ENCODE results near the gene PPP1R12B. TPM values are rescaled to one million over a fixed set of nuclear protein-coding genes. Genes with fewer than 3 reads are reported as not detected.
A peak's percentile ranks its signal among the peaks of the same experiment; 100 is the strongest.
"Not testable (repeated sequence)": the region's sequence is repeated elsewhere in the genome, so short reads cannot be mapped to it uniquely, and the experiment has no call there.

PPP1R12B gene
- total RNA-seq, 1 donor from 2014 or later = 44.9 TPM

DNA sequence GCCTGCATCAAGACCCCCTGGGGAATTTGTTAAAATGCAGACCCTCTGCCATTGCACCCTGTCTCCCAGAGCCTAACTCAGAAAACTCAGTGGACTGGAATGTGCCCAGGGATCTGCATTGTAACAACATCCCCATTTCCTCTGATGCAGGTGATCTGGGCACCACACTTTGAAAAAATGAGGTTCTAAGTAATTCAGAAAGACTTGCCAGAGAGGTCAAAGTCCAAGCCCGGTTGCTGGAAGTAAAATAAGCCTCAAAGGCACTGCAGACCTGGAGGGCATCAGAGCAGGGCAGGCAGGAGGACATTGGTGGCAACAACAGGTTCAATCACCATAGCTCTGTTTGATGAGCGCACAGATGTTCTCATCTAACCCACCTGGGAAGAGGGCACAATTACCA lies 271.0 kb downstream of the PPP1R12B start:
- no peak for DNase-seq (ENCODE audit: low spot score, unreplicated experiment)
- Mint-ChIP-seq H3K36me3 (ENCODE audit: insufficient read depth) (no peaks in the 10 kb centered on the region), H3K27me3 (peaks cover 3% of the 10 kb centered on the region), H3K4me3 (ENCODE audit: low read depth) (no peak overlapping the region), H3K9me3 (ENCODE audit: low read depth) (no peaks in the 10 kb centered on the region), H3K27ac (no peak overlapping the region), H3K4me1 (ENCODE audit: low read depth) (peaks cover 24% of the 10 kb centered on the region)
- TF ChIP-seq, protein P1, sequence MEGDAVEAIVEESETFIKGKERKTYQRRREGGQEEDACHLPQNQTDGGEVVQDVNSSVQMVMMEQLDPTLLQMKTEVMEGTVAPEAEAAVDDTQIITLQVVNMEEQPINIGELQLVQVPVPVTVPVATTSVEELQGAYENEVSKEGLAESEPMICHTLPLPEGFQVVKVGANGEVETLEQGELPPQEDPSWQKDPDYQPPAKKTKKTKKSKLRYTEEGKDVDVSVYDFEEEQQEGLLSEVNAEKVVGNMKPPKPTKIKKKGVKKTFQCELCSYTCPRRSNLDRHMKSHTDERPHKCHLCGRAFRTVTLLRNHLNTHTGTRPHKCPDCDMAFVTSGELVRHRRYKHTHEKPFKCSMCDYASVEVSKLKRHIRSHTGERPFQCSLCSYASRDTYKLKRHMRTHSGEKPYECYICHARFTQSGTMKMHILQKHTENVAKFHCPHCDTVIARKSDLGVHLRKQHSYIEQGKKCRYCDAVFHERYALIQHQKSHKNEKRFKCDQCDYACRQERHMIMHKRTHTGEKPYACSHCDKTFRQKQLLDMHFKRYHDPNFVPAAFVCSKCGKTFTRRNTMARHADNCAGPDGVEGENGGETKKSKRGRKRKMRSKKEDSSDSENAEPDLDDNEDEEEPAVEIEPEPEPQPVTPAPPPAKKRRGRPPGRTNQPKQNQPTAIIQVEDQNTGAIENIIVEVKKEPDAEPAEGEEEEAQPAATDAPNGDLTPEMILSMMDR (IDR thresholded peaks at IDR 0.05; ENCODE audit: unreplicated experiment) = no peak

DNA sequence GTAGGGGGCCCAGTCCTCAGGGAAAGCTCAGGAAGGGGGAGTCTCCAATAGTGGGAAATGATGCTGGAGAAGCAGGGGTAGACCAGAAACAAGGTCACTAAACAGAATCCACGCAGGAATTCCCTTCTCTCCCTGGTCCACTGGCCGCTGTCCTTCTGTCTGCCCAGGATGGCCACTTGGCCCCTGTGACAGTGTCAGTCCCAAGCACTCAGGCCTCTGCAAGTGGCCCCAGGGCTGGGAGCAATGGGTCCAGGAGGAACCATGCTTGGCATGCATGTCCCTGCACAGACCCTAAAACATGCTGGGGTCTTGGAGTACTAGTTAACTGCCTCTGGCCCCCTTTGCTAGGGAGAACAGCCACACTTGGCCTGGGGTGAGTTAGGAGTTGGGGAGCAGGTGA lies 271.5 kb downstream of the PPP1R12B start:
- not testable (repeated sequence) for H3K9me3 Mint-ChIP-seq (ENCODE audit: low read depth); H3K36me3 Mint-ChIP-seq (ENCODE audit: insufficient read depth); H3K27ac Mint-ChIP-seq

DNA sequence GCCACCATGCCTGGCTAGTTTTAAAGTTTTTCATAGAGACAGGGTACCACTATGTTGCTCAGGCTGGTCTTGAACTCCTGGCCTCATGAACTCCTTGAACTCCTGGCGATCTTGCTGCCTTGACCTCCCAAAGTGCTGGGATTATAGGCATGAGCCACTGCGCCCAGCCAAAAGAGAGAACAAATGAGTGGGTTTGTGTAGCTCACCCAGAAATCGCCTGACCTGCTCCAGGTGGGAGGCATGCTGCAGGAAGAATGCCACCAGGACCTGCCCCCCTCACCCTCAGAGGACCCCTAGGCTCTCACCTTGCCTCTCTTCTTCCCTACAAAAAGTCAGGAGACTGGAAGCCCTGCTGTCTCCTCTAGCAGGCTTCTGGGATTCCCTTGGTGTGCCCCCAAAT lies 272.9 kb downstream of the PPP1R12B start:
- peaks cover 3% of the 10 kb centered on the region for H3K27me3 Mint-ChIP-seq
- TF ChIP-seq, protein P1 (IDR thresholded peaks at IDR 0.05; ENCODE audit: unreplicated experiment) = no peak
- no peak for DNase-seq (ENCODE audit: low spot score, unreplicated experiment)
- no peak overlapping the region for H3K4me3 Mint-ChIP-seq (ENCODE audit: low read depth)
- no peaks in the 10 kb centered on the region for H3K9me3 Mint-ChIP-seq (ENCODE audit: low read depth)
- no peaks in the 10 kb centered on the region for H3K36me3 Mint-ChIP-seq (ENCODE audit: insufficient read depth)
- H3K4me1 Mint-ChIP-seq (ENCODE audit: low read depth) = peaks cover 24% of the 10 kb centered on the region
- no peak overlapping the region for H3K27ac Mint-ChIP-seq

More for the DNA sequence above, 271.5 kb downstream of the PPP1R12B start:
- not testable (repeated sequence) for H3K4me3 Mint-ChIP-seq (ENCODE audit: low read depth); DNase-seq (ENCODE audit: low spot score, unreplicated experiment); H3K27me3 Mint-ChIP-seq
- peaks cover 24% of the 10 kb centered on the region for H3K4me1 Mint-ChIP-seq (ENCODE audit: low read depth)

DNA sequence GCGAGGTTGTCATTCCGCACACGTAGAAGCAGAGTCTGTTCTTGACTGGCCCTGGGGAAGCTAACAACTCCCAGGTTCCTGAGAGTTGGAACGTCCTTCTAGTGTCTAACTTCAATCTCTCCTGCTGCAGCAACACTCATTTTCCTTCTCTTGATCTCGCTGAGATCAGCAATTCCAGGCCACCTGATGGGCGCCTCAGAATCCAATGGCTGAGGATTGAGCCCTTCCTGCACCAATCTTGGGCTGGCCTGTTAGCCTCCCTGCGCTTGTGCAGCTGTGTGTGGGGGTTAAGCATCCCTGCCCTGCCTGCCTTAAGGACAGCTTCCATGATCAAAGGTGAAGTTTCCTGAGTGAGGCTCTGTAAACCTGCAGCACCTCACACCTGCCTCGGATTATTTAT lies 273.9 kb downstream of the PPP1R12B start:
- H3K4me1 Mint-ChIP-seq (ENCODE audit: low read depth) = peaks cover 24% of the 10 kb centered on the region
- no peaks in the 10 kb centered on the region for H3K36me3 Mint-ChIP-seq (ENCODE audit: insufficient read depth)
- no peaks in the 10 kb centered on the region for H3K9me3 Mint-ChIP-seq (ENCODE audit: low read depth)
- no peak overlapping the region for H3K4me3 Mint-ChIP-seq (ENCODE audit: low read depth)
- H3K27me3 Mint-ChIP-seq = no peaks in the 10 kb centered on the region
- no peak for DNase-seq (ENCODE audit: low spot score, unreplicated experiment)
- TF ChIP-seq, protein P1 (IDR thresholded peaks at IDR 0.05; ENCODE audit: unreplicated experiment) = no peak
- no peak overlapping the region for H3K27ac Mint-ChIP-seq

DNA sequence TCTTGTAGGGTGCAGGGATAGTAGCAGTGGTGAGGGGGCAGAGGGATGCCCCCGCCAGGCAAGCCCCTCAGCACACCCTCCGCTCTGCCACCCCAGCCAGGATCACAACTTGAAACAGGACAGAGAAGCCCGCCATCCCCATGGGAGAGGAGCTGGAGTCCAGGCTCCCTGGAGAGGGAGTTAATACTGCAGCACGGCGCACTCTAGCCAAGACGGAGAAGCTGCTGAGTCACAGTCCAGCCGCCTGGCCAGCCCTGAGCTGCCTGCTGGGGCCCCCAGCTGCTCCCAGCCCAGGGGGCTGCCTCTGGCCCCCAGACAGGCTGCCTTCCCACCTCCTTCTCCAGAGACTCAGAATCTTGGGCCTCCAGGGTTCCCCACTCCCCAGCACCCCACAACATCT lies 274.6 kb downstream of the PPP1R12B start:
- TF ChIP-seq, protein P1 (IDR thresholded peaks at IDR 0.05; ENCODE audit: unreplicated experiment) = no peak
- Mint-ChIP-seq H3K36me3 (ENCODE audit: insufficient read depth) (no peaks in the 10 kb centered on the region), H3K4me1 (ENCODE audit: low read depth) (peaks cover 24% of the 10 kb centered on the region), H3K9me3 (ENCODE audit: low read depth) (no peaks in the 10 kb centered on the region), H3K27me3 (peaks cover 4% of the 10 kb centered on the region), H3K27ac (no peak overlapping the region), H3K4me3 (ENCODE audit: low read depth) (no peak overlapping the region)
- DNase-seq (ENCODE audit: low spot score, unreplicated experiment) = no peak

DNA sequence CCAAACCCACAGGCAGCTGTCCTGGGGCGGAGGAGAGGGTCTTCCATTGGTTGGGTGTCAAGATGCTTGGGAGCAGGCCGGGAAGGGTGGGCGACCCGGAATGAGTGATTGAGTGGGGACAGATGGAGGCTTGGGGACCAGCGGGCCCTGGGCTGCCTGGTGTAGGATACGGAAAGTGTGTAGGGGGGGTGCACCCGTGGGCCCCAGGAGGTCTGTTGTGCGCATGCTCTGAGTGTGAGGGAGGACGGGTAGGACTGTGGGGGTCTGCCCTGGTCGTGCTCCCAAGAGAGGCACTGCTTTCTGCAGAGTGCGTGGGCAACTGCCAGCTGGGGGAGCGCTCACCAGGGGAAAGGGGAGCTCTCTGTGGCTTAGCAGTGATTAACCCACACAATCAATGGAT lies 275.0 kb downstream of the PPP1R12B start:
- DNase-seq (ENCODE audit: low spot score, unreplicated experiment); H3K4me3 Mint-ChIP-seq (ENCODE audit: low read depth); H3K36me3 Mint-ChIP-seq (ENCODE audit: insufficient read depth); H3K27me3 Mint-ChIP-seq; H3K9me3 Mint-ChIP-seq (ENCODE audit: low read depth): not testable (repeated sequence)
- peaks cover 23% of the 10 kb centered on the region for H3K4me1 Mint-ChIP-seq (ENCODE audit: low read depth)
- H3K27ac Mint-ChIP-seq = peak overlapping the region; percentile 49

All from progenitor cell of endocrine pancreas (in vitro differentiated cells).